Measurements from ENCODE around the gene CD99.

CD99 gene

DNA sequence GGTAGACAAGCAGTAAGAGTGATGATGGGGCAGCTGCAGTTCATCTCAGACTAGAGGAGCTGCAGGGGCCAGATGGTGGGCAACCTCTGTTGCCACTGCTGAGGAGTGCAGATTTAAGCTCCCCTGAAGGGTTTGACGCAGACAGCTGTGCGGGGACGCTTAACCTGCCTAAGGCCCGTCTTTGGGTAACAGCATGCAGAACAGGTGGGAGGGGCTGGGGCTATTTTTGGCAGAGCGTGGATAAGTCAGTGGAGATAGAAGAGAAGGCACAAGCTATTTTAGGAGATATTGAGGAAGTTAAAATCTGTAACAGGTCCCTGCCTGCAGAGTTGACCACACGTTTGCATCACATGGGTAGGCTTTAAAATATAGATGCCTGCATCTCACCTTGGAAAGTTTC, 10.5 kb downstream of the CD99 start:
- no peaks in the 10 kb centered on the region for H3K9me2 ChIP-seq (replicated peaks; ENCODE audit: insufficient read depth, low read length)
- H3F3A ChIP-seq (ENCODE audit: insufficient read depth, low read length), result no peaks in the 10 kb centered on the region
- H3K9me3 ChIP-seq (replicated peaks; ENCODE audit: insufficient read depth, low read length), result no peaks in the 10 kb centered on the region
- no peak overlapping the region for H3K4me3 ChIP-seq (ENCODE audit: low read length)
- H3K4me1 ChIP-seq (ENCODE audit: low read length), result no peaks in the 10 kb centered on the region
- DNase-seq, result peak; percentile 35
- H3K36me3 ChIP-seq (replicated peaks; ENCODE audit: insufficient read depth, low read length), result no peaks in the 10 kb centered on the region
- no peak overlapping the region for H2AFZ ChIP-seq (ENCODE audit: low read length)
- no peaks in the 10 kb centered on the region for H4K20me1 ChIP-seq (ENCODE audit: insufficient read depth, low read length)
- no peak for TF ChIP-seq EZH2 (optimal IDR thresholded peaks at IDR 0.05; ENCODE audit: low read depth, low read length)
- TF ChIP-seq EZH2phosphoT487 (IDR thresholded peaks at IDR 0.05; ENCODE audit: low read length), result no peak
- TF ChIP-seq, protein P1, sequence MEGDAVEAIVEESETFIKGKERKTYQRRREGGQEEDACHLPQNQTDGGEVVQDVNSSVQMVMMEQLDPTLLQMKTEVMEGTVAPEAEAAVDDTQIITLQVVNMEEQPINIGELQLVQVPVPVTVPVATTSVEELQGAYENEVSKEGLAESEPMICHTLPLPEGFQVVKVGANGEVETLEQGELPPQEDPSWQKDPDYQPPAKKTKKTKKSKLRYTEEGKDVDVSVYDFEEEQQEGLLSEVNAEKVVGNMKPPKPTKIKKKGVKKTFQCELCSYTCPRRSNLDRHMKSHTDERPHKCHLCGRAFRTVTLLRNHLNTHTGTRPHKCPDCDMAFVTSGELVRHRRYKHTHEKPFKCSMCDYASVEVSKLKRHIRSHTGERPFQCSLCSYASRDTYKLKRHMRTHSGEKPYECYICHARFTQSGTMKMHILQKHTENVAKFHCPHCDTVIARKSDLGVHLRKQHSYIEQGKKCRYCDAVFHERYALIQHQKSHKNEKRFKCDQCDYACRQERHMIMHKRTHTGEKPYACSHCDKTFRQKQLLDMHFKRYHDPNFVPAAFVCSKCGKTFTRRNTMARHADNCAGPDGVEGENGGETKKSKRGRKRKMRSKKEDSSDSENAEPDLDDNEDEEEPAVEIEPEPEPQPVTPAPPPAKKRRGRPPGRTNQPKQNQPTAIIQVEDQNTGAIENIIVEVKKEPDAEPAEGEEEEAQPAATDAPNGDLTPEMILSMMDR (IDR thresholded peaks at IDR 0.05; ENCODE audit: low read length), result no peak
- H3K27ac ChIP-seq (ENCODE audit: low read length), result no peak overlapping the region; the same call in 1 of the 2 replicates
- H3K4me2 ChIP-seq (ENCODE audit: low read depth, low read length), result no peak overlapping the region
- H3K79me2 ChIP-seq (ENCODE audit: low read length), result no peaks in the 10 kb centered on the region
- H3K9ac ChIP-seq (ENCODE audit: low read length), result no peak overlapping the region
- H3K27me3 ChIP-seq (replicated peaks; ENCODE audit: insufficient read depth, low read length), result no peaks in the 10 kb centered on the region

DNA sequence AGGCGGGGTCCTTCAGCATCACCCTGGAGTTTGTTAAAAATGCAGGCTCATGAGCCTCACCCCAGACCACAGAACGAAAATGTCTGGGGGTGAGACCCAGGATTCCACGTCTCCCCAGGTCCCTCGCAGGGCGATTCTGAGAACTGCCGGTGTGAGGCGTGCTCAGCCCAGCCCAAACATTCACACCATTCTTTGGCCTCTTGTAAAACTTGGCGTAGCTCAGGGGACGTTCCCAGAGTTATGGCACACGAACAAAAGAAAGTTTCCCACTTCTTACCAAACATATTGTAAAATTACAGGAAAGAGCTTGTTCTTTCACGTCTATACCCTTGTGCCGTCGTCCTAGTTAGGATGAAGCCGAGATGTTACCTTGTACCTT, 12.9 kb downstream of the CD99 start:
- Histone ChIP-seq H3K9me2 (replicated peaks; ENCODE audit: insufficient read depth, low read length) (no peaks in the 10 kb centered on the region), H3K79me2 (ENCODE audit: low read length) (no peaks in the 10 kb centered on the region), H3K4me3 (ENCODE audit: low read length) (no peak overlapping the region), H2AFZ (ENCODE audit: low read length) (no peak overlapping the region), H3K4me1 (ENCODE audit: low read length) (no peaks in the 10 kb centered on the region), H3K27ac (ENCODE audit: low read length) (no peak overlapping the region), H4K20me1 (ENCODE audit: insufficient read depth, low read length) (no peaks in the 10 kb centered on the region), H3K4me2 (ENCODE audit: low read depth, low read length) (no peak overlapping the region), H3K9ac (ENCODE audit: low read length) (no peak overlapping the region), H3F3A (ENCODE audit: insufficient read depth, low read length) (no peaks in the 10 kb centered on the region), H3K27me3 (replicated peaks; ENCODE audit: insufficient read depth, low read length) (no peaks in the 10 kb centered on the region), H3K36me3 (replicated peaks; ENCODE audit: insufficient read depth, low read length) (no peaks in the 10 kb centered on the region), H3K9me3 (replicated peaks; ENCODE audit: insufficient read depth, low read length) (no peaks in the 10 kb centered on the region)
- TF ChIP-seq, protein P1 (IDR thresholded peaks at IDR 0.05; ENCODE audit: low read length), result no peak
- TF ChIP-seq EZH2phosphoT487 (IDR thresholded peaks at IDR 0.05; ENCODE audit: low read length), result no peak
- TF ChIP-seq EZH2 (optimal IDR thresholded peaks at IDR 0.05; ENCODE audit: low read depth, low read length), result no peak
- no peak for DNase-seq

DNA sequence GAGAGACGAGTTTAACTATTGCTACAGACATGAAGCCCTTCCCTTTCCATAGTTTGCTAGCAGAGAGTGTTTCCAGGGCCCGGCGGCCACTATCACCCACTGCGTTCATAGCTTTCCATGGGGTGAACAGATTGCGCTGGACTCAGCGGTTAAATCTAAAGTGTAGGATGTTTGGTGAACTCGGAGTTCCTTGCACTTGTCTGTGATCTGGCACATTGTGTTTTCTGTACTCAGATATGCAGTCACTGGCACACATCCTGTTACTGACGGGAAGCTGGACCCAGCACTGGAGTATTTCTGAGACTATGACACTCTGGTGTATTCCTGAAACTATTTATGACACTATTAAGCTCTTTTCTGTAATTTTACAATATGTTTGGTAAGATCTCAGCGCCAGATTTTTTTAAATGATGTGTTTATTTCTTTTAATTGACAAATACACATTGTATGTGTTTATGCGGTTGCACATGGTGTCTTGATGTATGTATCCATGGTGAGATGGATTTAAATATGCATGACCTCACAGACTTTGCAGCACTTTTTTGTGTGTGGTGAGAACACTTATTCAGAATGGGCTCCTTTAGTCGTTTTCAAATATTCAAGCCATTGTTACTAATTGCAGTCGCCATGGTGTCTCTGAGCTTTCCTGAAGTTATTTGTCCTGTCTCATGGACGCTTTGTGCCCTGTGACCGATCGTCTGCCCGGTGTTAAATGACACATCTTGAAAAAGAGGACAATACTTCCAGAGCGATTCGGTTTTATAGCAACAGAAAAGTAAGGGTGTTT, 14.1 kb downstream of the CD99 start:
- H3K4me3 ChIP-seq (ENCODE audit: low read length), result no peak overlapping the region
- no peaks in the 10 kb centered on the region for H3K79me2 ChIP-seq (ENCODE audit: low read length)
- H2AFZ ChIP-seq (ENCODE audit: low read length), result no peak overlapping the region
- H3K4me1 ChIP-seq (ENCODE audit: low read length), result no peaks in the 10 kb centered on the region
- H3K9ac ChIP-seq (ENCODE audit: low read length), result no peak overlapping the region
- no peaks in the 10 kb centered on the region for H3K36me3 ChIP-seq (replicated peaks; ENCODE audit: insufficient read depth, low read length)
- H3K9me2 ChIP-seq (replicated peaks; ENCODE audit: insufficient read depth, low read length), result no peaks in the 10 kb centered on the region
- no peak for DNase-seq
- H4K20me1 ChIP-seq (ENCODE audit: insufficient read depth, low read length), result no peaks in the 10 kb centered on the region
- H3K27ac ChIP-seq (ENCODE audit: low read length), result no peak overlapping the region
- no peaks in the 10 kb centered on the region for H3K27me3 ChIP-seq (replicated peaks; ENCODE audit: insufficient read depth, low read length)
- no peak overlapping the region for H3K4me2 ChIP-seq (ENCODE audit: low read depth, low read length)
- no peaks in the 10 kb centered on the region for H3F3A ChIP-seq (ENCODE audit: insufficient read depth, low read length)
- TF ChIP-seq EZH2phosphoT487 (IDR thresholded peaks at IDR 0.05; ENCODE audit: low read length) (no peak), EZH2 (optimal IDR thresholded peaks at IDR 0.05; ENCODE audit: low read depth, low read length) (no peak)
- TF ChIP-seq, protein P1 (IDR thresholded peaks at IDR 0.05; ENCODE audit: low read length), result no peak
- no peaks in the 10 kb centered on the region for H3K9me3 ChIP-seq (replicated peaks; ENCODE audit: insufficient read depth, low read length)

Data from MM.1S (cell line).